CD4-positive, alpha-beta T cell treated with Interleukin-4 for 4 hours (primary cell): ENCODE data around the gene CCNY.
"Not testable (repeated sequence)": the region's sequence is repeated elsewhere in the genome, so short reads cannot be mapped to it uniquely, and the experiment has no call there.

Experiments used
- DNase-seq: peaks from one replicate; pipeline ENCODE4 v3.0.0-alpha.2; 2020

CCNY gene

GRCh38 chr10:35535136-35535535 lies 198.8 kb downstream of the CCNY start:
- no peak for DNase-seq

DNA sequence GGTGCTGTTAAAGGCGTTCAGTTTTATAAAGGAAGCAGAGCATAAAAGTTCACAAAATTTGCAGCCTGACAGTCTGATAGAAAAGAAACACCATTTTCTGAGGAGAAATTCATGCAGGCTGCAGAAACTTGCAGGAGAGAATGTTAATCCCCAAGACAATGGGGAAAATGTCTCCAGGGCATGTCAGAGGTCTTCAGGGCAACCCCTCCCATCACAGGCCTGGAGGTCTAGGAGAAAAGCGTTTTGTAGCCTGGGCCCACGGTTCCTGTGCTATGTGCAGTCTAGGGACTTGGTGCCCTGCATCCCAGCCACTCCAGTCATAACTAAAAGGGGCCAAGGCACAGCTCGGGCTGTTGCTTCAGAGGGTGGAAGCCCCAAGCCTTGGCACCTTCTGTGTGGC lies 200.5 kb downstream of the CCNY start:
- no peak for DNase-seq

GRCh38 chr10:35537925-35538324 lies 201.6 kb downstream of the CCNY start:
- DNase-seq, result not testable (repeated sequence)

DNA sequence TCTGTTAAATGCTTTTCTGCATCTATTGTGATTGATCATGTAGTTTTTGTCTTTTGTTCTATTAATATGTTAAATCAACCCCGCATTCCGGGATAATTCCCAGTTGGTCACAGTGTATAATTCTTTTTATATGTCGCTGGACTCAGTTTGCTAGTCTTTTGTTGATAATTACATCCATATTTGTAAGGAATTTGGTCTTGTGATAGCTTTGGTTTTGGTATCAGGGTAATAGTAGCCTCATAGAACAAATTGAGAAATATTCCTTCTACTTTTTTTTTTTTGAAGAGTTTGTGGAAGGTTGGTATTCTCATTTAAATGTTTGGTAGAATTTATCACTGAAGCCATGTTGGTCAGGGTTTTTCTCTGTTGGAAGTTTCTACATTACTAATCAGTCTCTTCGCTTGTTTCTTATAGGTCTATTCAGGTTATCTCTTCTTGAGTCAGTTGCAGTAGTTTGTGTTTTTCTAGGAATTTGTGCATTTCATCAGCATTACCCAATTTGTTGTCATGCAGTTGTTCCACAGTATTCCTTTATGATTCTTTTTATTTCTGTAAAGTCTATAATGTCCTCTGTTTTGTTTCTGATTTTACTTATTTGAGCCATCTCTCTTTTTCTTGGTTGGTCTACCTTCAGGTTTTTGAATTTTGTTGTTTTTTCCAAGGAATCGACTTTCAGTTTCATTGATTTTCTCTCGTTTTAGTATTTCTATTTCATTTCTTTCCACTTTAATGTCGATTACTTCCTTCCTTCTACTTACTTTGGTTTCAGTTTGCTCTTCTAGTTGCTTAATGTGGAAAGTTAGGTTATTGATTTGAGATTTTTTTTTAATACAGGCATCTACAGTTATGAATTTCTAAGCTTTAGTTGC lies 204.2 kb downstream of the CCNY start:
- DNase-seq, result no peak

GRCh38 chr10:35541720-35542119 lies 205.4 kb downstream of the CCNY start:
- DNase-seq, result no peak

GRCh38 chr10:35542303-35542702 lies 206.0 kb downstream of the CCNY start:
- no peak for DNase-seq

DNA sequence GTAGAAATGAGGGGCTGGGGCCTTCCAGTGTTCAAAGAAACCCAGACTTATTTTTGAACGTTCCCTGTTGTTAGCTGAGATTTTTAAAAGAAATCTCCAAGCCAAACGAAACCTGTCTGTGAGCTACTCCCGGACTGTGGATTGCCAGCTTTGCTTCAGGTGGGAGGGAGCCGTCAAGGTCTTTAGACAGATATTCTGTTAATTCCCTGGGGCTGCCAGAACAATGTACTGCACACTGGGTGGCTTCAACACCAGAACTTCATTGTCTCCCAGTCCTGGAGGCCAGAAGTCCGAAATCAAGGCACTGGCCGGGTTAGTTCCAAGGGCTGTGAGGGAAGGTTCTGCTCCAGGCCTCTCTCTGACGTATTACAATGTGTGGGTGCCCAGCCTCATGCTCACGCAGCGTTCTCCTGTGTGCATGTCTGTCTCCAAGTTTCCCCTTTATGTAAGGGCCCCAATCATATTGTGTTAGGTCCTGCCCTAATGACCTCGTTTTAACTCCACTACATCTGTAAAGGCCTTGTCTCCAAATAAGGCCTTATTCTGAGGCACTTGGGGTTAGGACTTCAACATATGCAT lies 208.9 kb downstream of the CCNY start:
- no peak for DNase-seq

DNA sequence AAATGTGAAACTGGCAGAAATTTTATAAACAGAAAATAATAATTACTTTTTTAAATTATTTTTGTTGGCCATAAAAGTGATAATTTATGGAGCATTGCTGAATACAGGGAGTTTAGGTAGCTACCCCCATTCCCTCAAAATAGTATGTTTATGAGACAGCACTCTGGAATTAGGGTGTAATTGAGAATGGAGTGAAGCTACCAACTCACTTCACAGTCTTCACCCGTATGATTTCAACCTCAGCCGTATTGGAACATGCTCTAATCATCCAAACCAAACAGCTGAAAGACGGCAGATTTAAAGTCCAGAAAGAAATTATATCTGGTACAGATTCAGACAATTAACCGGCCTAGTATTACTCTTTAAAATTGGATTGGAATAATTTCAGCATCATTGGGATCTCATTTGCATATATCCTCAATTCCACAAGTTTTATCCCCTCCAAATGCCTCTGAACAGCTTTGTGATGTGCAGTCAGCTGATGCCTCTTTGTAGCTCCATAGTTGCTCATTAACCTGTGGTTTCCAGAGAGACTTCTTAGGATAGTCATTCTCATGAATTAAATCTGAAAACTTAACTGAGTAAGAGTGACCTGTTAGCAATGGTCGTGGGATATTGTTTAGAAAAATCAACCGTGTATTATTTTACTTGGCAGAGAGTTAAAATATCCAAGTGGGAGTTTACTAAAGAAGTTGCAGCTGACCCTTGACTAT lies 209.7 kb downstream of the CCNY start:
- DNase-seq, result no peak

GRCh38 chr10:35546824-35547225 lies 210.5 kb downstream of the CCNY start:
- DNase-seq, result no peak

GRCh38 chr10:35552650-35553342 lies 216.5 kb downstream of the CCNY start:
- DNase-seq, result no peak

GRCh38 chr10:35554036-35554435 lies 217.7 kb downstream of the CCNY start:
- no peak for DNase-seq

DNA sequence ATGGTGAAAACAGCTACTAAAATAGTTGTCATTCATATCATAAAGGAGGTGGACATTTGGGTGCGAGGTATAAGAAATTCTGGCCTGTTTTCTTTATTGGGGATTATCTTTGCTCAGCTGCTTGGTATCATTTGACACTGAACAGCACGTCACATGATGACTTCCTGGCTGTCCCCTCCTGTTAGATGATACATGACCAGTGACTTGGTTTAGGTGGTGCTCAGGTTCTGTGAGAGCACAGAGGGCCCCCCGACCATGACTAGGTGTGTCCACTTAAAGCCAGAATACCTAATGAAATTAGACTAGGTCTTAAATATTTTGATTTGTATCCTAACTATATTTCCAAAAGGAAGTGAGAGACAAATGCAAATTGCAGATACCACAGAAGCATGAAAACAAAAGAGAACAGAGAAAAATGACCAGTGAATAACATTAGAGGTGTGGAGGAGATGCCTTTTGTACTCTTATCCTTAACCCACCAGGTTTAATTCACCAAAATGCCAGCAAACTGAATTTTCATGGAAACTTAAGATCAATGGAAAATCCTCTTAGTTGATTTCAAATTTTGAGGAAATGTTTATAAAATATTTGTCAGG lies 218.2 kb downstream of the CCNY start:
- no peak for DNase-seq

DNA sequence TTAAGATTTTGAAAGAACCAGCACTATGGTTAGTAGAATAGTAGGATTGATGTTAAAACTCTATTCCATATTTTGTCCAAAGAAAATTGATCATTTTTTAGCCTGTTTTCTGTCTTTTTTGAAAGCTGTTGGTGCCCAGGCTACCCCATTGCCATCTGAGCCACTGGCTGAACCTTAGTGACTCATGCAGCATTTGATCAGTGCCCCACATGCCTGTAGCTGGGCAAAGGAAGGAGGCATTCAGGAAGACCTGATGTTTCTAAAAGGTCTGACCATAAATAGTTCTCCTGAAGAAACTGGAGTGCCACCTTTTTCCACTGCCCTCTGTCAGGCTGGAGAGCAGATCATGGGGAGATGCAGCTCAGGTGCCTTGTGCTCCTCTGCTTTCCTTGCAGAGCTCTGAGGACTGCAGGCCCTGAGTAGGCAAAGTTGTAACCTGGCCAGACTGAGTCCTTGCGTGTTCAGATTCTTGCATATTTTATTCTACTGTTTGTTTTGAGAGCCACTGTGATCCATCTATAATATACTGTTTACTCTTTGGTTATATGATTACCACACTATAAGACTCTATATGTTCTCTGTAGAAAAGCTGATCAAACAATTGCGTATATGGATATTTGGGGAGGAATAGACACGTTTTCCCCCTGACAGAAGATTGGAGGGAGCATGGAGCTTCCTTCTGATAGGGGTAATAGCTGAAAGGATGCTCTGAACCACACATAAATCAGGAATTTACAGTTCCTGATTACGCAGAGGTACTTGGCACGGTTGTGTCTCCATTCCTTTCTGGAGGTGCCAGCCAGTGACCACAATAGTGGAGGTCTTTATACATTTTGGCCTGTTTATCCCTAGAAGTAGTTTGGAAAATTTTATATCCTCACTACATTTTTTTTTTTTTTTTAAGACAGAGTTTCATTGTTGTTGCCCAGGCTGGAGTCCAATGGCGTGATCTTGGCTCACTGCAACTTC lies 219.9 kb downstream of the CCNY start:
- no peak for DNase-seq

DNA sequence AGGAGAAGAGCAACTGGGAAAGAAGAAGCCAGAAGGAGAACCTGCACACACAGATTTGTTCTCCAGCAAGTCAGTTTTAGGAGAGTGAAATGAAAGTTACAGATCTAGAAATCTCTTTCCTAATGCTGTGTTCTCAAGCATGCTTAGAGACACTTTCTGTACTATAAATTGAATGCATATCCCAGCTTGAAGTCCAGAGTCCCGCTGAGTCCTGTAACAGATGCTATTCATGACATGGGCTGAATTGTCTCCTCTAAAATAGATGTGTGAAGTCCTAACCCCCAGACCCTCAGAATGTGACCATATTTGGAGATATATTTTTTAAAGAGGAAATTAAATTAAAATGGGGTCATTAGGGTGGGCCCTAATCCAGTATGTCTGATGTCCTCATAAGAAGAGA lies 222.0 kb downstream of the CCNY start:
- DNase-seq, result no peak

GRCh38 chr10:35559416-35559815 lies 223.1 kb downstream of the CCNY start:
- no peak for DNase-seq

GRCh38 chr10:35561715-35562114 lies 225.4 kb downstream of the CCNY start:
- no peak for DNase-seq

DNA sequence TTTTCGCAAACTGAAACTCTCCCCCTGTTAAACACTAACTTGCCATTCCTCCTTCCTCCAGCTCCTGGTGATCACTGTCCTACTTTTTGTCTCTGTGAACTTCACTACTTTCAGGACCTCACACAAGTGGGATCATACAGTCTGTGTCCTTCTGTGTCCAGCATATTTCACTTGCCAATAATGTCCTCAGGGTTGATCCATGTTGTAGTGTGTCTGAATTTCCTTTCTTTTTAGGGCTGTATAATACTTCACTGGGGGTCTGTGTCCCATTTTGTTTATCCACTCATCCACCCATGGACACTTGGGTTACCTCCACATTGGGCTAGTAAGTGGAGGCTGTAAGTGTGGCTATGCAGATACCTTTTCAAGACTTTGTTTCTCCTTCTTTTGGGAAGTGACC lies 226.1 kb downstream of the CCNY start:
- no peak for DNase-seq

DNA sequence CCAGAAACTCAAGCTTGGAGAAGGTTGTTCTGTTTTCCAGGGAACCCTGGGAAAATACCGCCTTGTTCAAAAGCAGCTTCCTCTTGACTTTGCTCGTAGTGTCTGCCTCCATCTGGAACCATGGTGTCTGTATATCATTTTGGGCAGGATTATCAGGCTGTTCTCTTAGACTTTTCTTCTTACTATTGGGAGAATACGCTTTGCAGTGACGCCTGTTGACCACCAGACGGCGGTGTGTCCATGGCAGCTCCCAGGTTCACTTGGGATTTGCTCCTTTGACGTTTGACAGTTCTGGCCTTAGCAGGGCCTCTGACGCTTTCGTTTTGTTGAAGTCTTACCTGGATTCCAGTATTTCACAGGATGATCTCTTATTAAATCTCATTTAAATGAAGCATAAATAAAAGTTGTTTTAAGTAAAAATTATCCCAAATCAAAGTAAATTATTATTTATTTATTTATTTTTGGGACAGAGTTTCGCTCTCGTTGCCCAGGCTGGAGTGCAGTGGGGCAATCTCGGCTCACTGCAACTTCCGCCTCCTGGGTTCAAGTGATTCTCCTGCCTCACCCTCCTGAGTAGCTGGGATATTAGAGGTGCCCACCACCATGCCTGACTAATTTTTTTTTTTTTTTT lies 227.1 kb downstream of the CCNY start:
- peak; percentile 38 for DNase-seq

GRCh38 chr10:35564341-35564968 lies 228.1 kb downstream of the CCNY start:
- no peak for DNase-seq

DNA sequence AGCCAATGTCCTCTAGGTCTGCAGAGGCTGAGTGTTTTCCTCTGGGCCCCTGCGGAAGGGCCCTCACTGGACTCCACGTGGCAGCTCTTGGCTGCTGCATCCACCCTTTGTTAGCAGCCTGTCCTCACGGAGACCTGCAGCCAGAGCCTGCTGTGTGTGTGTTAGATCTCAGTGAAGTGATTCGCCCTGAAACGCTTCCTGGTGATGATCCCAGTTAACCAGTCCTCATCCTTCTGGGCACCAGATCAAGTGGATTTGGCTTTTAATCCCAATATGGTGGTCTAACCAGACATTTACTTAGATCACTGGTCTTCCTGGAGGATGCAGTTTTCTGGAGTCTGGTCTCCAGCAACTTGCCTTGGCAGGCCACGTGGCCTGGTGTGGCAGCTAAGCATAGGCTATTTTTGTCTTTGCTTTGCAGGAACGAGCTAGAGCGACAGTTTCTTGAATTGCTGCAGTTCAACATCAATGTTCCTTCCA lies 229.3 kb downstream of the CCNY start:
- no peak for DNase-seq

- no peak for DNase-seq
Observed at GRCh38 chr10:35567951-35568350, 231.6 kb downstream of the CCNY start.
